CD4-positive, alpha-beta T cell treated with Interleukin-6 for 4 hours (primary cell): ENCODE results near the gene DKK2.

Experiments
- DNase-seq: peaks from one replicate; pipeline ENCODE4 v3.0.0-alpha.2; 2020; ENCODE audit warnings: mixed read lengths

The DKK2 gene

GRCh38 chr4:106907216-106907615 lies 128.9 kb downstream of the DKK2 start:
- DNase-seq: no peak

- no peak for DNase-seq
Measured at GRCh38 chr4:106906728-106907127, 129.4 kb downstream of the DKK2 start.

DNA sequence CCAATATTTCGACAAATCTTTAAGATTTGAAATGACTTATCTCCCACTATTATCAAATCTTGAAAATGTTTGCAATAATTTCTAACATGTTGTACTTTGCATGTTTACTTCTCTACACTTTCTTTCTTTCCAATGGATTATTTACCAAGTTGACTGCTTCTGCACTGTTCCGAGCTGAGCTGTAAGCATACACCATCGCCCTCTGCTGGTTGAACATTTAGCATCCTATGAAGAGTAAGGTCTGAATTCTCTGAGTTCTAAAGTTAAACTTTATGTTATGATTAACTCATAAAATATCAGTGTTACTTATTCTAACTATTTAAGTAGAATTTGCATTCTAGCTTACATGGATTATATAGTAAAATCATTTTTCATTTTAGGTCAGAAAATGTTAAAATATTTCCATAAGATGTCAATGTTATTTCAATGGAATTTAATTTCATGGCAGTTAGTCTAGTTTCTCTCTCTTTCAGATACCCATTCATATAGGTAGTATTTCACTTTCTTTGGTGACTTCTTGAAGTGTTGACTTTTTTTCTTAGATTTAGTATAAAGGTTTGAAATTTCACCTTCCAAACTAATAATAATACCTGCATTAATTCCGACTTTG lies 137.4 kb downstream of the DKK2 start:
- no peak for DNase-seq

GRCh38 chr4:106893903-106894302 lies 142.2 kb downstream of the DKK2 start:
- DNase-seq: no peak

- no peak for DNase-seq
Measured at GRCh38 chr4:106893395-106893881, 142.7 kb downstream of the DKK2 start.

GRCh38 chr4:106892786-106893185 lies 143.3 kb downstream of the DKK2 start:
- no peak for DNase-seq

DNA sequence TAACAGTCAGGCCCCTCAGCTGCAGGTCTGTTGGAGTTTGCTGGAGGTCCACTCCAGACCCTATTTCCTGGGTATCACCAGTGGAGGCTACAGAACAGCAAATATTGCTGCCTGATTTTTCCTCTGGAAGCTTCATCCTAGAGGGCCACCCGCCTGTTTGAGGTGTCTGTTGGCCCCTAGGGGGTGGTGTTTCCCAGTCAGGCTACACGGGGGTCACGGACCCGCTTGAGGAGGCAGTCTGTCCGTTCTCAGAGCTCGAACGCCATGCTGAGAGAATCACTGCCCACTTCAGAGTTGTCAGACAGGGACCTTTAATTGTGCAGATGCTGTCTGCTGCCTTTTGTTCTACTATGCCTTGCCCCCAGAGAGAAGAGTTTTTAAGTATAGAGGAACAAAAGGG lies 160.8 kb downstream of the DKK2 start:
- DNase-seq: no peak
